GM23338 (cell line): ENCODE measurements around the gene ZNF593OS.

Experiments
- CREB1 ChIP-seq: fragments of 250-450 bp; sonication (Bioruptor Pico); IDR thresholded peaks from 2 replicates; pipeline ENCODE4 v1.5.0; 2020; ENCODE audit warnings: low read depth, mild to moderate bottlenecking, moderate library complexity
- CTCF ChIP-seq, 2 experiments: fragments of 200-600 bp in 1 of 2; sonication (generic) in 1 of 2; conservative IDR thresholded peaks; 2 replicates each; pipeline versions ENCODE4 v1.5.1 to v1.6.1; 2016 to 2017; ENCODE audit warnings: antibody characterized with exemption in 2 of 2, low read depth in 2 of 2, mild to moderate bottlenecking in 2 of 2, moderate library complexity in 1 of 2
- ETS1 ChIP-seq: IDR thresholded peaks from 2 replicates; pipeline ENCODE4 v1.6.1; 2016; ENCODE audit warnings: antibody characterized with exemption
- EZH2 ChIP-seq: fragments of 200-600 bp; sonication (generic); IDR thresholded peaks from one replicate; pipeline ENCODE4 v1.8.0; 2017; ENCODE audit warnings: antibody characterized with exemption, mild to moderate bottlenecking, low read depth; ENCODE audit not compliant: unreplicated experiment
- EZH2phosphoT487 ChIP-seq: fragments of 200-600 bp; sonication (generic); IDR thresholded peaks from one replicate; pipeline ENCODE4 v1.8.1; 2018; ENCODE audit warnings: antibody characterized with exemption; ENCODE audit not compliant: unreplicated experiment
- NANOG ChIP-seq: IDR thresholded peaks from 2 replicates; pipeline ENCODE4 v1.6.1; 2016; ENCODE audit warnings: antibody characterized with exemption, borderline replicate concordance
- POLR2AphosphoS5 ChIP-seq: IDR thresholded peaks from 2 replicates; pipeline ENCODE4 v1.6.1; 2016; ENCODE audit warnings: antibody characterized with exemption, low read depth
- REST ChIP-seq: IDR thresholded peaks from one replicate; pipeline ENCODE4 v1.6.1; 2018; ENCODE audit warnings: antibody characterized with exemption; ENCODE audit not compliant: unreplicated experiment
- STAT1 ChIP-seq: IDR thresholded peaks from one replicate; pipeline ENCODE4 v1.6.1; 2016; ENCODE audit warnings: antibody characterized with exemption; ENCODE audit not compliant: unreplicated experiment
- ZNF114 ChIP-seq: fragments of 250-450 bp; sonication (Bioruptor Pico); IDR thresholded peaks from 2 replicates; pipeline ENCODE4 v1.5.0; 2020; ENCODE audit warnings: mild to moderate bottlenecking, moderate library complexity
- ZNF331 ChIP-seq: fragments of 250-450 bp; sonication (Bioruptor Pico); IDR thresholded peaks from 2 replicates; pipeline ENCODE4 v1.5.0; 2020; ENCODE audit warnings: low read depth, mild to moderate bottlenecking, moderate library complexity

GRCh38 chr1:26161415-26162219 is 10.0 kb downstream of the ZNF593OS start:
- peak in 1 of 2 experiments; percentile 24; a peak in 2 of 4 replicates for TF ChIP-seq CTCF (conservative IDR thresholded peaks at IDR 0.05; ENCODE audit: low read depth in 2 of 2)
- TF ChIP-seq REST = no peak
- TF ChIP-seq ETS1 = no peak
- TF ChIP-seq EZH2phosphoT487 = no peak
- peak; percentile 46 for TF ChIP-seq EZH2
- no peak for TF ChIP-seq NANOG
- no peak for TF ChIP-seq POLR2AphosphoS5
- TF ChIP-seq STAT1 = no peak
- no peak for TF ChIP-seq ZNF331 (CRISPR knock-in tag)
- no peak for TF ChIP-seq ZNF114 (CRISPR knock-in tag)
- TF ChIP-seq CREB1 = no peak
